ENCODE measurements around the gene POLR3B.
A peak's percentile ranks its signal among the peaks of the same experiment; 100 is the strongest.
"Not testable (repeated sequence)": the region's sequence is repeated elsewhere in the genome, so short reads cannot be mapped to it uniquely, and the experiment has no call there.

Gene POLR3B

GRCh38 chr12:106461730-106462129 lies 104.2 kb downstream of the POLR3B start:
- DNase-seq (ENCODE audit: low read depth), result no peak

- DNase-seq (ENCODE audit: low read depth), result not testable (repeated sequence)
Observed at GRCh38 chr12:106465605-106466004, 108.1 kb downstream of the POLR3B start.

GRCh38 chr12:106475662-106476061 lies 118.1 kb downstream of the POLR3B start:
- not testable (repeated sequence) for DNase-seq (ENCODE audit: low read depth)

- not testable (repeated sequence) for DNase-seq (ENCODE audit: low read depth)
Observed at GRCh38 chr12:106477627-106478026, 120.1 kb downstream of the POLR3B start.

GRCh38 chr12:106480251-106480650 lies 122.7 kb downstream of the POLR3B start:
- no peak for DNase-seq (ENCODE audit: low read depth)

- no peak for DNase-seq (ENCODE audit: low read depth)
Observed at GRCh38 chr12:106481246-106481645, 123.7 kb downstream of the POLR3B start.

- no peak for DNase-seq (ENCODE audit: low read depth)
Observed at GRCh38 chr12:106487664-106488063, 130.1 kb downstream of the POLR3B start.

- DNase-seq (ENCODE audit: low read depth), result no peak
Observed at GRCh38 chr12:106488884-106489283, 131.3 kb downstream of the POLR3B start.

- no peak for DNase-seq (ENCODE audit: low read depth)
Observed at GRCh38 chr12:106490264-106490663, 132.7 kb downstream of the POLR3B start.

GRCh38 chr12:106492857-106493256 lies 135.3 kb downstream of the POLR3B start:
- DNase-seq (ENCODE audit: low read depth), result no peak

GRCh38 chr12:106493531-106493930 lies 136.0 kb downstream of the POLR3B start:
- no peak for DNase-seq (ENCODE audit: low read depth)

- no peak for DNase-seq (ENCODE audit: low read depth)
Observed at GRCh38 chr12:106495354-106495965, 137.9 kb downstream of the POLR3B start.

- DNase-seq (ENCODE audit: low read depth), result no peak
Observed at GRCh38 chr12:106498056-106498455, 140.5 kb downstream of the POLR3B start.

- no peak for DNase-seq (ENCODE audit: low read depth)
Observed at GRCh38 chr12:106499628-106500027, 142.1 kb downstream of the POLR3B start.

GRCh38 chr12:106506691-106507090 lies 149.1 kb downstream of the POLR3B start:
- no peak for DNase-seq (ENCODE audit: low read depth)

- DNase-seq (ENCODE audit: low read depth), result no peak
Observed at GRCh38 chr12:106508966-106509365, 151.4 kb downstream of the POLR3B start.

- no peak for DNase-seq (ENCODE audit: low read depth)
Observed at GRCh38 chr12:106511365-106511764, 153.8 kb downstream of the POLR3B start.

GRCh38 chr12:106517314-106517713 lies 159.8 kb downstream of the POLR3B start:
- DNase-seq (ENCODE audit: low read depth), result no peak

- peak; percentile 32 for DNase-seq (ENCODE audit: low read depth)
Observed at GRCh38 chr12:106519607-106520021, 162.1 kb downstream of the POLR3B start.

- DNase-seq (ENCODE audit: low read depth), result no peak
Observed at GRCh38 chr12:106521901-106522300, 164.4 kb downstream of the POLR3B start.

GRCh38 chr12:106522708-106523107 lies 165.2 kb downstream of the POLR3B start:
- DNase-seq (ENCODE audit: low read depth), result no peak

GRCh38 chr12:106527356-106527755 lies 169.8 kb downstream of the POLR3B start:
- DNase-seq (ENCODE audit: low read depth), result peak; percentile 72

GRCh38 chr12:106541201-106541600 lies 183.7 kb downstream of the POLR3B start:
- DNase-seq (ENCODE audit: low read depth), result no peak

- DNase-seq (ENCODE audit: low read depth), result no peak
Observed at GRCh38 chr12:106551410-106551809, 193.9 kb downstream of the POLR3B start.

All from ELR (cell line).